MG63 (cell line): Measurements from ENCODE around the gene NDUFA3. TPM values are rescaled to one million over a fixed set of nuclear protein-coding genes. Genes with fewer than 3 reads are reported as not detected.

Experiments
- DNase-seq: peaks from one replicate; pipeline ENCODE4 v3.0.0-alpha.2; 2020
- H3K27me3 ChIP-seq: fragments of 250-450 bp; sonication (Bioruptor Pico); 2 replicates; pipeline ENCODE4 v1.5.1; 2020; ENCODE audit warnings: mild to moderate bottlenecking, moderate library complexity
- H3K36me3 ChIP-seq: fragments of 250-450 bp; sonication (Bioruptor Pico); 2 replicates; pipeline ENCODE4 v1.5.1; 2020; ENCODE audit warnings: mild to moderate bottlenecking, moderate library complexity
- H3K4me3 ChIP-seq: fragments of 250-450 bp; sonication (Bioruptor Pico); 2 replicates; pipeline ENCODE4 v1.5.1; 2020; ENCODE audit warnings: mild to moderate bottlenecking, moderate library complexity
- H3K9me3 ChIP-seq: fragments of 250-450 bp; sonication (Bioruptor Pico); 2 replicates; pipeline ENCODE4 v1.5.1; 2020; ENCODE audit warnings: mild to moderate bottlenecking, moderate library complexity
- total RNA-seq: library from RNA; depleted of rRNA; stranded (reverse); fragments of >200 nt; shearing (Covaris generic); gene quantifications from 2 replicates; pipeline ENCODE4 v1.2.3, GENCODE V29; 2014; ENCODE audit warnings: low replicate concordance; rRNA removed

Gene NDUFA3
- total RNA-seq, 1 experiment from 2014 or later: 23.1 TPM

DNA sequence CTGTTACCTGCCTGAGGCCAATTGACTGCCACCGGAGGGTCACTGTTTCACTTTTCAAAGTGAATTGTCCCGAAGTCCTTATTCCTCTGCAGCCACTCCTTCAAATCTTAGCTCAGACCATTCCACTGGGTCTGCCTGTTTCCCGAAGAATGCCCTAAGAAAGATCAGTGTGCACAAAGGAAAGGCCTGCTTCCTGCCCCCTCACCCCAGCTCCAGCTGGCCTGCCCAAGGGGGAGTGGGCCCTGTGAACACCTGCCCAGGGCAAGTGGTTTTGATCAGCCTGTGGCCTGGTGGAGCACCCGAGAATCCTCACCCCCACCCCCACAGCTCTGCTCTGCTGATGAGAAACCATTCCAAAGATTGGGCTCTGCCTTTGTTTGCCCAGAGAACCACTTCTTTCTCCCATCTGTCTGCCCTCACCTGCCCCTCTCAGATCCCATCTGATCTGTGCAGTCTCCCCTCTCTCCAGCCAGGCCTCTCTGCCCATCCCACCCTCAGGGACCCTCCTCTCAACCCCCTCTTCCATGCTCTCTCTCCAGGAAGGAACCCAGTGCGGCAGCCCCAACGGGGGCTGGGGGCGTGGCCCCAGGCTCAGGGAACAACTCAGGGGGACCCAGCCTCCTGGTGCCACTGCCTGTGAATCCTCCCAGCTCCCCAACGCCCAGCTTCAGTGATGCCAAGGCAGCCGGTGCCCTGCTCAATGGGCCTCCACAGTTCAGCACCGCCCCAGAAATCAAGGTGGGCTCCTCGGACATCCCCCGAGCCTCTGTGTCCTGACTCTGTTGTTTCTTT, 46.6 kb downstream of the NDUFA3 start:
- no peak overlapping the region for H3K4me3 ChIP-seq
- no peaks in the 10 kb centered on the region for H3K9me3 ChIP-seq
- H3K27me3 ChIP-seq: no peaks in the 10 kb centered on the region
- peaks cover 90% of the 10 kb centered on the region for H3K36me3 ChIP-seq
- no peak for DNase-seq

DNA sequence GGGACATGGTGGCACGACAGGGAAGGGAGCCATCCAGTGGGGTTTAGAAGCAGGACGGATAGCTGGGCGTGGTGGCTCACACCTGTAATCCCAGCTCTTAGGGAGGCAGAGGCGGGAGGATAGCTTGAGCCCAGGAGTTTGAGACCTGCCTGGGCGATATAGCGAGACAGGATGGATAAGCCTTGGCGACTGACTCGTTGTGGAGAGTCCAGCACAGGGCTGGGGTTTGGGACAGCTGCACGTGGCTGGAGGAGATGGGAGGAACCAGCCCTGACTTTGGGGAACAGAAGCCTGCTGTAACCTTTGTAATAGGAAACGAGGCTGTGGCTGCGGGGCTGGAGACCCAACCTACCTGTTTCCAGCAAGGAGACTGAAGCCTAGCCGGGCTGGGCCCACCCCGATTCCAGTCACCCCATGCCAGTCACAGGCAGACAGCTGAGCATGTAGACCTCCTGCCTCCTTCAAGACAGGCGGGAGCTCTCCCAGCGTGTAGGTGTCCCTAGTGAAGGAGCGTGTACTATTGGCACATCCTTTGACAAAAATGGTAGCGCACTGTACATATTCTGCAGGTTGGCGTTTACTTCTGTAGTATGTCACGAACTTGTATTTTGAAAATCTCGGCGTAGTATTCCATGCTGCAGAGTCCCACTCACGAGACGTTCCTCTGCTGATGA, 48.8 kb downstream of the NDUFA3 start:
- H3K36me3 ChIP-seq: peaks cover 90% of the 10 kb centered on the region
- no peak for DNase-seq
- H3K4me3 ChIP-seq: no peak overlapping the region
- H3K27me3 ChIP-seq: no peaks in the 10 kb centered on the region
- H3K9me3 ChIP-seq: no peaks in the 10 kb centered on the region

DNA sequence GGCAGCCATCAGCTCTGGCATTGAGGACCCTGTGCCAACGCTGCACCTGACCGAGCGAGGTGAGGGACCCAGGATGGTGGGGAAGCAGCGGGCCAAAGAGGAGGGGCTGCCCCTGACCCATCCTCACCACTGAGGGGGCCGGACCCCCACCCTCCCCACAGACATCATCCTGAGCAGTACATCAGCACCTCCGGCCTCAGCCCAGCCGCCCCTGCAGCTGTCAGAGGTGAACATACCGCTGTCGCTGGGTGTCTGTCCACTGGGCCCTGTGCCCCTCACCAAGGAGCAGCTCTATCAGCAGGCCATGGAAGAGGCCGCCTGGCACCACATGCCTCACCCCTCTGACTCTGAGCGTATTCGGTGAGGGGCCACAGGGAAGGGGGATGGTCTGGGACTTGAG, 49.6 kb downstream of the NDUFA3 start:
- DNase-seq: no peak
- Histone ChIP-seq H3K4me3 (no peak overlapping the region), H3K9me3 (no peaks in the 10 kb centered on the region)

DNA sequence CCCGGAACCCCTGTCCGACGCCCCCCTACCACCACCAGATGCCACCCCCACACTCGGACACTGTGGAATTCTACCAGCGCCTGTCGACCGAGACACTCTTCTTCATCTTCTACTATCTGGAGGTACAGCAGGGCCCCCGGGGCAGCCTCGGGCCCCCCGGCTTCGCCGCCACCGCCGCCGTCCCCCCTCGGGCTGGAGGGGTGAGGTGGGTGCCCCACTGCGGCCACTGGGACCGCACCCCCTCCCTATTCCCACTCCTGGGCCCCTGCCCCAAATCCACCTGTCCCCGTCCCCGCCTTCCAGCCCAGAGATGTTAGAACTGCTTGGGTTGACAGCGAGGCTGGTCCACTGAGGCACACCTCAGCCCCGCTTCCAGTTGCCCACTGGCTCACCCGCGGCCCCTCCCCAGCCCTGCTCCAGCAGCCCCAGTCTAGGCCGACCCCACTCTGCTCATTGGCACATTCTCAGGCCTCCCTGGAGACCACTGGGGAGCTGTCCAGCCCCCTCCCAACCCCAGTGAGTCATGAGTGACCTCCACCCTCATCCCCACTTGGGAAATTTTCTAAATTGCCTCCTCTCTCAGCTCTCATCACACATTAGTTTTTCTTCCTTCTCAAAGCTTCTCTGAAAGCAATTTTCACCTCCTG, 50.3 kb downstream of the NDUFA3 start:
- Histone ChIP-seq H3K4me3 (no peak overlapping the region), H3K27me3 (no peaks in the 10 kb centered on the region), H3K36me3 (peaks cover 92% of the 10 kb centered on the region), H3K9me3 (no peaks in the 10 kb centered on the region)
- no peak for DNase-seq

More for the DNA sequence above, 49.6 kb downstream of the NDUFA3 start:
- peaks cover 90% of the 10 kb centered on the region for H3K36me3 ChIP-seq
- H3K27me3 ChIP-seq: no peaks in the 10 kb centered on the region

GRCh38 chr19:54153731-54154326, 51.2 kb downstream of the NDUFA3 start:
- H3K4me3 ChIP-seq: no peak overlapping the region
- DNase-seq: no peak
- H3K36me3 ChIP-seq: peaks cover 94% of the 10 kb centered on the region
- H3K27me3 ChIP-seq: no peaks in the 10 kb centered on the region
- no peaks in the 10 kb centered on the region for H3K9me3 ChIP-seq

DNA sequence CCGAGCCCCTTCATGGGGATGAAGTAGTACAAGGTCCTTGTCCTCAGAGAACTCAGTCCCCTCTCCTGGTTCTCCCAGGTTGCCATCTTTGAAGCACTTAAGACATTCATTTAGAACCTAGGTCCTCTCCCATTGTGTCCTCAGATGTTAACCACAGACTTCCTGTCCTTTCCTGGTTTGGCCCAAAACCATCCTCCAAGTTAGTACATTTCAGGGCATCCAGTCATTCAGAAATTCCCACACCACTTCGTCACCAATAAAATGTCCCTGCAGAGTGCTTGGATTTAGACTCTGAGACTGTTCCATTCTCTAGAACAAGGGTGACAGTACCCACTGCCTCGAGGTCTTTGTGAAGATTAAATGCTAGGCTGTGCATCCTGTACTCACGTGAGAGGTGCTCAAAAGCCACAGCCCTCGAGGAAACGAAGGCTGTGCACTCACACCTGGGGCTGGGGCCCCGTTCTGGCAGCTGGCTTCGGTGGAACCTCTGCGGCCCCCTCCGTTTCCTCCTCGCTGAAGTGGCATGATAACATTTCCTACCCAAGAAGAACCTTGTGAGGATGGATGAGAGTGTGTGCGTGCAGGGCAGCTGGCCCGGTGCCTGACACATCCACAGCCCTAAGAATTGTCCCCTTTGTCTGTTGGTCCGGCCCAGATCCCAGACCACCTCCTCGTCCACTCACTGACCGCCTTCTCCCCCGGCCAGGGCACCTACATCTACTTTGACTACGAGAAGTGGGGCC, 52.1 kb downstream of the NDUFA3 start:
- DNase-seq: no peak
- H3K36me3 ChIP-seq: peaks cover 87% of the 10 kb centered on the region
- H3K27me3 ChIP-seq: no peaks in the 10 kb centered on the region
- H3K4me3 ChIP-seq: no peak overlapping the region
- no peaks in the 10 kb centered on the region for H3K9me3 ChIP-seq

DNA sequence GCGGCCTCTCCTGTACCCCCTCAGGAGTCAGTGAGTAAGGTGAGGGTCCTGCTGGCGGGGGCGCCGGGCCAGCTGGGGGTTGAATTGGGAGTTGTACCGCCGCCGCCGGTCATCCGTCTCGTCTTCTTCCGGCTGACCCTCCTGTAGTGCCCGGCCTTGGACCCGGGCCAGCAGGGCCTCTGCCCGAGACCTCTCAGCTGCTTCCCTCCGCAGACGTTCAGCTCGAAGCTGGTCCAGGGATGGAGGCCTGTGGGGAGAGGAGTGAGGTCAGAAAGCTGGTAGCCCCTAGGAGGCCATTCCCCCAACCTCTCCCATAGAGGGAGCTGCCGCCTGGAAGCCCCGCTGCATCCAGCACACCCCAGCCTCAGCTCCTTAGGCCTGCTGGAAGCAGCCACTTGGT, 53.0 kb downstream of the NDUFA3 start:
- H3K4me3 ChIP-seq: no peak overlapping the region
- peaks cover 83% of the 10 kb centered on the region for H3K36me3 ChIP-seq
- DNase-seq: no peak
- no peaks in the 10 kb centered on the region for H3K9me3 ChIP-seq
- H3K27me3 ChIP-seq: no peaks in the 10 kb centered on the region

DNA sequence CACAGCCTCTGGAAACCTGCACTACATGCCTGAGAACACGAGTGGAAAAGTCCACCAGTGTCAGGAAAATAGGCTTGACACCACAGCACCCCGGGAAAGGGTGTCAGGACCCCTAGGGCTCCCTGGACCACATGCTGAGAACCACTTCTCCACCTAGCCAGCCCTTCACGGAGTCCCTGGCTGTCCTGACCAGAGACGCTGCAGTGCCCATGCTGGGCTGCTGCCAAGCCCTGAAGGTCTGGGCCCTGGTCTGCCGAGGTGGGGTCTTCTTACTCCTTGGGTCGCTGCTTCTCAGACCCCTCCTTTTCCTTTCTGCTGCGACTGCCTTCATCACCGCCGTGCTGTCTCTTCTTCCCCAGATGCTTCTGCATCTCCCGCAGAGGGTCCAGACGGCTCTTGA, 53.8 kb downstream of the NDUFA3 start:
- Histone ChIP-seq H3K4me3 (no peak overlapping the region), H3K36me3 (peaks cover 76% of the 10 kb centered on the region), H3K27me3 (no peaks in the 10 kb centered on the region), H3K9me3 (no peaks in the 10 kb centered on the region)
- no peak for DNase-seq

- Histone ChIP-seq H3K36me3 (peaks cover 71% of the 10 kb centered on the region), H3K4me3 (no peak overlapping the region), H3K27me3 (no peaks in the 10 kb centered on the region), H3K9me3 (no peaks in the 10 kb centered on the region)
- DNase-seq: no peak
These were observed 54.3 kb downstream of the NDUFA3 start for GRCh38 chr19:54156953-54157352.

Other genes starting within 250 kb of the NDUFA3 start
- 8.3 and 18.7 TPM in 2 replicates for gene MYADM, start 235.0 kb upstream of the NDUFA3 start, total RNA-seq
- not detected in 2 replicates for gene PRKCG, start 220.7 kb upstream of the NDUFA3 start, total RNA-seq
- gene CACNG7, start 193.6 kb upstream of the NDUFA3 start, total RNA-seq: not detected in 2 replicates
- gene CACNG8, start 139.9 kb upstream of the NDUFA3 start, total RNA-seq: 0.05 TPM in 1 of 2 replicates, not detected in the other
- gene CACNG6, start 111.2 kb upstream of the NDUFA3 start, total RNA-seq: 0.43 TPM in 1 of 2 replicates, not detected in the other
- gene VSTM1, start 39.0 kb upstream of the NDUFA3 start, total RNA-seq: not detected in 2 replicates
- not detected in 2 replicates for gene TARM1, start 21.5 kb upstream of the NDUFA3 start, total RNA-seq
- not detected in 2 replicates for gene OSCAR, start 2.1 kb upstream of the NDUFA3 start, total RNA-seq
- gene TFPT, start 12.8 kb downstream of the NDUFA3 start, total RNA-seq: 23.9 and 36.5 TPM in 2 replicates
- 88.3 and 112 TPM in 2 replicates for gene PRPF31, start 12.9 kb downstream of the NDUFA3 start, total RNA-seq
- 9.0 and 38.0 TPM in 2 replicates for gene CNOT3, start 34.9 kb downstream of the NDUFA3 start, total RNA-seq
- 11.1 and 18.2 TPM in 2 replicates for gene LENG1, start 56.9 kb downstream of the NDUFA3 start, total RNA-seq
- not detected in 2 replicates for gene TMC4, start 70.3 kb downstream of the NDUFA3 start, total RNA-seq
- gene MBOAT7, start 86.7 kb downstream of the NDUFA3 start, total RNA-seq: 15.7 and 43.2 TPM in 2 replicates
- gene TSEN34, start 88.5 kb downstream of the NDUFA3 start, total RNA-seq: 68.7 and 103 TPM in 2 replicates
- 3,013 and 3,637 TPM in 2 replicates for gene RPS9, start 98.0 kb downstream of the NDUFA3 start, total RNA-seq
- gene LILRB3, start 120.2 kb downstream of the NDUFA3 start, total RNA-seq: not detected in 2 replicates
- not detected in 2 replicates for gene LILRA6, start 139.9 kb downstream of the NDUFA3 start, total RNA-seq
- gene LILRB5, start 154.4 kb downstream of the NDUFA3 start, total RNA-seq: not detected in 2 replicates
- not detected in 2 replicates for gene LILRB2, start 178.3 kb downstream of the NDUFA3 start, total RNA-seq
- gene LILRA5, start 210.3 kb downstream of the NDUFA3 start, total RNA-seq: not detected in 2 replicates
- not detected in 2 replicates for gene LILRA4, start 236.3 kb downstream of the NDUFA3 start, total RNA-seq